BLaER1 treated with 17β-estradiol and CSF1 and Interleukin-3, amounts not matched to agents 10 nM and 100 nM (cell line): ENCODE results near the gene DMRT2.

Experiments used
- H3K27ac ChIP-seq, 11 experiments: shearing (Covaris generic); formaldehyde crosslinking; 2 replicates each; pipeline ENCODE4 v1.8.1; 2022
- H3K27me3 ChIP-seq, 11 experiments: shearing (Covaris generic); formaldehyde crosslinking; 2 replicates each; pipeline ENCODE4 v1.8.1; 2022
- H3K36me3 ChIP-seq, 11 experiments: shearing (Covaris generic); formaldehyde crosslinking; 2 replicates each; pipeline ENCODE4 v1.8.1; 2022
- H3K4me1 ChIP-seq, 10 experiments: shearing (Covaris generic); formaldehyde crosslinking; 2 replicates each; pipeline ENCODE4 v1.8.1; 2022
- H3K4me2 ChIP-seq, 11 experiments: shearing (Covaris generic); formaldehyde crosslinking; 2 replicates each; pipeline ENCODE4 v1.8.1; 2022
- H3K4me3 ChIP-seq, 10 experiments: shearing (Covaris generic); formaldehyde crosslinking; 2 replicates each; pipeline ENCODE4 v1.8.1; 2022
- H3K9ac ChIP-seq, 11 experiments: shearing (Covaris generic); formaldehyde crosslinking; 2 replicates each; pipeline ENCODE4 v1.8.1; 2022
- H3K9me3 ChIP-seq, 11 experiments: shearing (Covaris generic); formaldehyde crosslinking; replicated peaks in 1 of 11; 2 replicates each; pipeline ENCODE4 v1.8.1; 2022
- H4K20me1 ChIP-seq, 11 experiments: shearing (Covaris generic); formaldehyde crosslinking; 2 replicates each; pipeline ENCODE4 v1.8.1; 2022
- Cebpa-rat ChIP-seq, 11 experiments: shearing (Covaris generic); IDR thresholded peaks; 2 replicates each; pipeline ENCODE4 v1.8.1; 2022

Gene DMRT2

DNA sequence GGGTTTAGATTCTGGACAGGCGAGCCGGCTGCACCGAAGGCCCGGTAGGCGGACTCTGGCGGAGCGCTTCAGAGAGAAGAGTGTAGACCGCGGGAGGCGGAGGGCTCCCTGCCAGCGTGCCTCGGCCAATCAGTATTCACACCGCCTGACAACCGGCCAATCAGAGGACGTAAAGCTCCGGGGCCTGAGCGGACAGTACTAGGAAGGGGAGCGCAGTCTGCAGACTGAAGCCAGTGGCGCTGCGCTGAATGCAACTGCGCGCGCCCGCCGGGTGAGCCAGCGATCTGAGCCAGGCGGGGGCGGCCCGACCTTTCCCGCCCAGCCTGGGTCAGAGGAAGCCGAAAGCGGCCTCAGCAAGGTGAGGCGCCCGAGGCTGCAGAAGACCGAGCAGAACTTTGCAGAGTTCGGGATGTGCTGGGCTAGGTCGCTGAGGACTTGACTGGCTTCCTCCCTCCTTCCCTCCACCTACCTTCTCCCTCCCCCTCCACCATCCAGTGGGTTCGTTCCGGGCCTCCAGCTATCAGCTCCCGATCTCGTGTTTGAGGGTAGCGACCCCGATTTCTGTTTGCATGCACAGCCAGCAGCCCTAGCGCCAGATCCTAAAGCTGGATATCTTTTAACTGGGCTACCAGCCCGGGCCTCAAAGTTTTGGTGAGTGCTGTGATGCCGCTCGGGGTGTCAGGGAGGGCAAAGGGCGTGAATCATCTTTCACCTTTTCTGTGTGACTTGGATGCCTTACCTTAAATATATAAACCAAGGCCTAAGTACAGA, at the start of gene DMRT2:
Gene DMRT2 (plus strand): TSS at position 233 of the 771 bp plus-strand sequence. CDS start 1,257 bp downstream, outside the sequence.
- H3K9me3 ChIP-seq: peaks cover 55 to 72% (median 61%) of the 10 kb centered on the region in 11 experiments
- H3K4me3 ChIP-seq: peak within 1 kb of the TSS in 1 of 10 experiments; percentile 26; a peak in 2 of 20 replicates

GRCh38 chr9:1001838-1002237, 48.3 kb upstream of the DMRT2 start:
- H3K27ac ChIP-seq: no peak overlapping the region
- H3K9me3 ChIP-seq: peaks cover 0 to 13% (median 4%) of the 10 kb centered on the region in 11 experiments; a peak in 11 of 22 replicates
- no peaks in the 10 kb centered on the region for H3K27me3 ChIP-seq
- no peaks in the 10 kb centered on the region for H4K20me1 ChIP-seq
- no peak overlapping the region for H3K4me2 ChIP-seq
- H3K36me3 ChIP-seq: no peaks in the 10 kb centered on the region
- H3K9ac ChIP-seq: no peak overlapping the region
- no peak overlapping the region for H3K4me3 ChIP-seq
- peaks cover 0 to 10% (median 0%) of the 10 kb centered on the region in 10 experiments; a peak in 5 of 20 replicates for H3K4me1 ChIP-seq
- no peak for TF ChIP-seq Cebpa-rat (IDR thresholded peaks at IDR 0.05)

More for the DNA sequence above, at the start of gene DMRT2:
- Histone ChIP-seq H3K4me1 (peaks cover 0 to 16% (median 7%) of the 10 kb centered on the region in 10 experiments; a peak in 8 of 20 replicates), H4K20me1 (no peaks in the 10 kb centered on the region; a peak in 1 of 22 replicates), H3K9ac (no peak within 1 kb of the TSS), H3K27ac (no peak within 1 kb of the TSS), H3K36me3 (no peaks in the 10 kb centered on the region; a peak in 2 of 22 replicates), H3K27me3 (peaks cover 90 to 100% (median 94%) of the 10 kb centered on the region in 11 experiments), H3K4me2 (no peak within 1 kb of the TSS)
- no peak for TF ChIP-seq Cebpa-rat (IDR thresholded peaks at IDR 0.05)

GRCh38 chr9:1002678-1003077, 47.5 kb upstream of the DMRT2 start:
- Histone ChIP-seq H4K20me1 (no peaks in the 10 kb centered on the region), H3K9me3 (peaks cover 0 to 12% (median 4%) of the 10 kb centered on the region in 11 experiments; a peak in 11 of 22 replicates), H3K36me3 (no peaks in the 10 kb centered on the region), H3K4me1 (peaks cover 0 to 12% (median 0%) of the 10 kb centered on the region in 10 experiments; a peak in 6 of 20 replicates), H3K4me3 (no peak overlapping the region), H3K9ac (no peak overlapping the region), H3K4me2 (no peak overlapping the region), H3K27ac (no peak overlapping the region), H3K27me3 (no peaks in the 10 kb centered on the region)
- TF ChIP-seq Cebpa-rat (IDR thresholded peaks at IDR 0.05): no peak

GRCh38 chr9:1005043-1005667, 45.0 kb upstream of the DMRT2 start:
- H3K4me3 ChIP-seq: no peak overlapping the region
- no peak overlapping the region for H3K9ac ChIP-seq
- H3K4me1 ChIP-seq: peaks cover 5 to 31% (median 10%) of the 10 kb centered on the region in 10 experiments; a peak in 14 of 20 replicates
- H3K36me3 ChIP-seq: no peaks in the 10 kb centered on the region
- TF ChIP-seq Cebpa-rat (IDR thresholded peaks at IDR 0.05): no peak
- no peak overlapping the region for H3K27ac ChIP-seq
- H3K27me3 ChIP-seq: no peaks in the 10 kb centered on the region
- no peaks in the 10 kb centered on the region for H4K20me1 ChIP-seq
- H3K4me2 ChIP-seq: peak overlapping the region in 1 of 11 experiments; percentile 63; a peak in 2 of 22 replicates
- H3K9me3 ChIP-seq: no peaks in the 10 kb centered on the region

DNA sequence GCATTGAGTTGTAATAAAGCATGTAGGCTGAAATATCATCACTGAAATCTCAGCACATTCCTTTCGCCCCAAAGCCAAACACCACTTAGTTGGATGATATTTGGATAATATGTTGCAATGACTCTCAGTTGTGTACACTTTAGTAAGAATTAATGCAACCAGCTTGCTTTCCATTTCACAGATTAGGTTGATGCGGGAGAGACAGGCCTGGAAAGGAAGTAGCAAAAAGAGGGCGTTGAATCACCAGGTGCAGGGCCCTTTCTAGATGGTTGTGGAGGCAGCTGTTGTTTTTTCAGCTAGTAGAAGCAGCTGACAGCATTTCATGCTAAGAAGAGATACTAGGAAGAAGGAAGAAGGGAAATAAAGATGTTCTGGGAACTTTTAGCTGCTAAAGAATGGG, 42.8 kb upstream of the DMRT2 start:
- H3K9ac ChIP-seq: no peak overlapping the region
- H4K20me1 ChIP-seq: no peaks in the 10 kb centered on the region
- no peak overlapping the region for H3K27ac ChIP-seq
- H3K4me1 ChIP-seq: peaks cover 6 to 41% (median 15%) of the 10 kb centered on the region in 10 experiments; a peak in 14 of 20 replicates
- H3K9me3 ChIP-seq: no peaks in the 10 kb centered on the region
- H3K36me3 ChIP-seq: no peaks in the 10 kb centered on the region
- no peak overlapping the region; a peak in 1 of 22 replicates for H3K4me2 ChIP-seq
- 0 out of 22 replicates have a peak, but pooled peaks of 1 of the 11 experiments have one; percentile 7 for TF ChIP-seq Cebpa-rat (IDR thresholded peaks at IDR 0.05)
- no peaks in the 10 kb centered on the region for H3K27me3 ChIP-seq
- H3K4me3 ChIP-seq: no peak overlapping the region

DNA sequence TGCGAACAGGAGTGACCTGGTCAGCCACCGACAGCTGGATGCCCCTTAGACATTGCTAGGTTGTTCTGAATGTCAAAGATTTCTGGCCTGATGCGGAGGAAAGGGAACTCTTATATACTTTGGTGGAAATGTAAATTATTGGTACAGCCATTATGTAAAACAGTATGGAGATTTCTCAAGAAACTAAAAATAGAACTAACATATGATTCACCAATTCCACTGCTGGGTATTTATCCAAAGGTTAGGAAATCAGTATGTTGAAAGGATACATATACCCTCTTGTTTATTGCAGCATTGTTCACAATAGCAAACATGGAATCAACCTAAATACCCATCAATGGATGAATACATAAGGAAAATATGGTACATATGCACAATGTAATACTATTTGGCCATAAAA, 41.9 kb upstream of the DMRT2 start:
- Histone ChIP-seq H3K4me3 (no peak overlapping the region), H3K27ac (no peak overlapping the region; a peak in 1 of 22 replicates), H3K4me2 (peak overlapping the region in 3 of 11 experiments; percentile 24 to 80 (median 72); a peak in 6 of 22 replicates), H3K9ac (no peak overlapping the region), H3K27me3 (no peaks in the 10 kb centered on the region), H3K36me3 (no peaks in the 10 kb centered on the region), H3K4me1 (peaks cover 6 to 41% (median 15%) of the 10 kb centered on the region in 10 experiments; a peak in 14 of 20 replicates), H3K9me3 (no peaks in the 10 kb centered on the region), H4K20me1 (no peaks in the 10 kb centered on the region)
- no peak for TF ChIP-seq Cebpa-rat (IDR thresholded peaks at IDR 0.05)

DNA sequence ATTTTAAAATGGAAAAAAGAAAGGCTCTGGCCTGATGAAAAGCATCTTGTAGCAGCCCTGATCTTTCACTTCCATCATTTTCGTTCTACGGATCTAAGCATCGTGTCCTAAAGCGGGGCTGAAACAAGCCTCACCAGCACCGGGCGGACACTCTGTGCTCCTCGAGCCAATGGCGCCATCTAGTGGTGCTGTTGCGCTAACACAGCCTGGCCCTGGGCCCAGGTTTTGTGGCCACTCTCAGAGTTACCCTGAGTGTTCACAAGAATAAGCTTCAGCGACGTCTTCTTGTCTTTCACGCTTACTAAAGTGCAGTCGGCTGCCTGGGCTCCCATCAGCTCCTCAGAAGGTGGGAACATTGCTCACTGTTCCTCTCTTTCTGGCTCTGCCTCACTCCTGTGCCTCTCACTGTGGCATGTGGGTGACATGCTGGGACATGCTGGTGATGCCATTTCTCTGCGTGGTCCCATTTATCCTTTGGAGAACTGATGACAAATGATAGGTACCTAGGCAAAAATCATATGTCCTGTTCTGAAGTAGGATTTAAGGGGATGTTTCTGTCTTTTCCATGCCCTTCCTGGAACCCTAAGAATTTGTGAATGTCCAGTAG, 41.0 kb upstream of the DMRT2 start:
- H3K4me1 ChIP-seq: peaks cover 6 to 41% (median 15%) of the 10 kb centered on the region in 10 experiments; a peak in 14 of 20 replicates
- H3K27ac ChIP-seq: peak overlapping the region in 5 of 11 experiments; percentile 5 to 43 (median 12); a peak in 5 of 22 replicates
- H3K9me3 ChIP-seq: no peaks in the 10 kb centered on the region
- no peaks in the 10 kb centered on the region for H3K36me3 ChIP-seq
- H3K9ac ChIP-seq: no peak overlapping the region; a peak in 1 of 22 replicates
- H3K27me3 ChIP-seq: no peaks in the 10 kb centered on the region
- H3K4me2 ChIP-seq: peak overlapping the region in 4 of 11 experiments; percentile 48 to 80 (median 67); a peak in 8 of 22 replicates
- no peaks in the 10 kb centered on the region for H4K20me1 ChIP-seq
- TF ChIP-seq Cebpa-rat (IDR thresholded peaks at IDR 0.05): no peak
- H3K4me3 ChIP-seq: no peak overlapping the region

- H3K9ac ChIP-seq: no peak overlapping the region
- H3K36me3 ChIP-seq: no peaks in the 10 kb centered on the region
- no peak overlapping the region for H3K27ac ChIP-seq
- TF ChIP-seq Cebpa-rat (IDR thresholded peaks at IDR 0.05): no peak
- H4K20me1 ChIP-seq: no peaks in the 10 kb centered on the region
- no peak overlapping the region for H3K4me2 ChIP-seq
- no peaks in the 10 kb centered on the region for H3K9me3 ChIP-seq
- no peak overlapping the region for H3K4me3 ChIP-seq
- no peaks in the 10 kb centered on the region for H3K27me3 ChIP-seq
- H3K4me1 ChIP-seq: peaks cover 6 to 33% (median 15%) of the 10 kb centered on the region in 10 experiments; a peak in 14 of 20 replicates
These were observed 37.1 kb upstream of the DMRT2 start for GRCh38 chr9:1013021-1013420.

DNA sequence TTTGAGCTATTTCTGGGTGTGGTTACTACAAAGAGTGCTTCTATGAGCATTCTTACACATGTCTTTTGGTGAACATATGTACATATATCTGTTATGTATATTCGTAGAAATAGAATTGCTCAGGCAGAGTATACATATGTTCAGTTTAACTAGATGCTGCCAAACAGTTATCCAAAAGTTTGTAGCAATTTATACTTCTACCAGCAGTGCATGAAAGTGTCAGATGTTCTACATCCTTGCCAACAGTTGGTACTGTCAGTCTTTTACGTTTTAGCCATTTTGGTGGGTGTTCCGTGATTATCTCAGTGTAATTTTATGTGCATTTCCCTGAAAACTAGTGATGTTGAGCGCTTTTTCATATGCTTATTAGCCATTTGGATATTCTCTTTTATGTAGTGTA, 35.9 kb upstream of the DMRT2 start:
- Histone ChIP-seq H3K4me1 (peaks cover 6 to 21% (median 14%) of the 10 kb centered on the region in 10 experiments; a peak in 14 of 20 replicates), H3K9me3 (no peaks in the 10 kb centered on the region), H3K4me2 (no peak overlapping the region), H4K20me1 (no peaks in the 10 kb centered on the region), H3K4me3 (no peak overlapping the region), H3K27me3 (no peaks in the 10 kb centered on the region), H3K9ac (no peak overlapping the region), H3K27ac (no peak overlapping the region), H3K36me3 (no peaks in the 10 kb centered on the region)
- no peak for TF ChIP-seq Cebpa-rat (IDR thresholded peaks at IDR 0.05)
